ENCODE measurements around the gene BTBD2.

BTBD2 gene

DNA sequence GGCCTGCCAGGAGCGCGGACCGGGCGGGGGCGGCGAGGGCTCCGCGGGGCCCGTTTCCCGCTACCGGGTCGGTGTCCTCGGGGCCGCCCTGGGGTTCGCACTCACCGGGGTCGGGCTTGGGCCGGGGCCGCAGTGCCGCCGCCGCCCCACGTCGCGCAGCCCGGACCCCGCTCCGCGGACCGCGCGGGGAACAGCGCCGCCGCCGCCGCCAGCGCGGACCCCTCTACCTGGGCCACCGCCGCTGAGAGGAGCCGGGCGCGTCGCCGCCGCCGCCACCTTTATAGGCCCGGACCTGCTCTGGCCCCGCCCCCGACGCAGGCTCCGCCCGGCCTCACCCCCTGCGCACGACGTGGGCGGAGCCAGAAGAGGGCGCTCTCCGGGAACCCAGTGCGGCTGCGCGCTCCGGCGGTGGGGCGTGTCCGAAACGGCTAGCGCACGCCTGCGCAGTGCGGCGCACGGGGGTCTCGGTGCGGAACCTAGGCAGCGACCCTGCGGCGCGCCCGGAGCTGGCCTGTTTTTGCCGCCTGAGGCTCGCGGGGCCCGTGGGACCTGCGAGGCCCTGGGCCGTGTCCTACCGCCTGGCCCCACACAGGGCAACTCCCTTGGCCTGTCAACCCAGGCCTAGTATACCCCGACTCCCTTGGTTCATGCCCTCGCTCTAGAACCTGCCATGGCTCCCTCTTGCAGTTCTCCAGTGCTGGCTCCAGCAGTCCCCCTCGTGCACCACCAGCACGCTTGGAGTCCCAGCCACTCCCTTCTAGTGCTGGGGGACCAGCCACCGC is 35.7 kb upstream of the BTBD2 start, which contains the start of gene MKNK2:
Gene MKNK2 (minus strand): TSS at position 254 of the 782 bp plus-strand sequence. CDS start 393 bp downstream, outside the sequence.
- DNase-seq (ENCODE audit: low spot score), result peak; percentile 89

DNA sequence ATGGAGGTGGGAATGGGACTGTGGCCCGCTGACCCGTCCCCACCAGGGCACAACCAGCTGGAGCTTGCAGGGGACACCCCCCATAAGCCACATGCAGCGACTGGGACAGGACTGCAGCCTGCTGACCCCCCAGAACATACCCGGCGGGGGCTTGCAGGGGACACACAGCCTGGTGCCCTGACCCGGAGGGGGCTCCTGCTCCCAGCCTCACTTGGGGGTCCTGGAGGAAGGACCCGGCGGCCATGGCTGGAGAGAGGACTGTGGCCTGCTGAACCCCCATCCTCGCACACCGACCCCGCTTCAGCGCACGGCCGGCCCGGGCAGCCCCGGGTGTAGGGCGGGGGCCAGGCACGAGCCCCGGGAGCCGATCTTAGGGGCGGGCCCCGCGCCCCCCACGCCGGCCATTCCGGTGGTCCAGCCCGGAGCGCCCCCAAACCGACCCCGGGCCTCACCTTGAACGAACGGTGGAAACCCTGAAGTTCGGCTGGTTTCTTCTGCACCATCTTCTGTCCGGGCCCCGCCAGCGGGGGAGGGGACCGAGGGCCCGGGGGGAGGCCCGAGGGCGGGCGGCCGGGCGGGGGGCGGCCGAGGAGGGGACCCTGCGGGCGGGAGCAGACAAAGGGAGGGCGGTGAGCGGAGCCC is 35.0 kb upstream of the BTBD2 start:
- DNase-seq (ENCODE audit: low spot score), result no peak

DNA sequence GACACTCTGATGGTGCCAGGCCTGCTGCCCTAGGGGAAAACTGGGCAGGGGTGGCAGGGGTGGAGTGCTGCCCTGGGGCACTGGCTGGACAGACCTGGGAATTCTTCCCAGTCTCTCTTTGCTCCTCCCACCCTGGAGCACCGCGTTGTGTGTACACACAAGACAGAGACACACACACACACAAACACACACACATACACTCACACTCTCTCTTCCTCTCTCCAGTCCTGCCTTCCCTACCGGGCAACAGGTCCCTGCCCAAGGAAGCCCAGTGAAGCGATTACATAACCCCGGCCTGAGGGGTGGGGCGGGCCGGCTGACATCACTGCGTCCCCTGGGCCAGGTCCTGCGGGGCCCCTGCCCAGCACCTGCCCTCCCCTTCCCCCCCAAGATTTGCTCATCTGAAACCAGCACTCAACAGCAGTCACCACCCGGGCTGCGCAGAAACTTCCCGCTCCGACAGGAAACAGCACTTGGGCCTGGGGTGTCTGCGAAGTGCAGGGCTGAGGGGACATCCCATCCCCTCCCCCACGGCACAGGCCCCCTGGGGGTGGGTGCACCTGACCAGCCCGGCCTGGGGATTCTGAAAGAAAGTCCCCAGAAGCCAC is 34.3 kb upstream of the BTBD2 start:
- peak; percentile 95 for DNase-seq (ENCODE audit: low spot score)

DNA sequence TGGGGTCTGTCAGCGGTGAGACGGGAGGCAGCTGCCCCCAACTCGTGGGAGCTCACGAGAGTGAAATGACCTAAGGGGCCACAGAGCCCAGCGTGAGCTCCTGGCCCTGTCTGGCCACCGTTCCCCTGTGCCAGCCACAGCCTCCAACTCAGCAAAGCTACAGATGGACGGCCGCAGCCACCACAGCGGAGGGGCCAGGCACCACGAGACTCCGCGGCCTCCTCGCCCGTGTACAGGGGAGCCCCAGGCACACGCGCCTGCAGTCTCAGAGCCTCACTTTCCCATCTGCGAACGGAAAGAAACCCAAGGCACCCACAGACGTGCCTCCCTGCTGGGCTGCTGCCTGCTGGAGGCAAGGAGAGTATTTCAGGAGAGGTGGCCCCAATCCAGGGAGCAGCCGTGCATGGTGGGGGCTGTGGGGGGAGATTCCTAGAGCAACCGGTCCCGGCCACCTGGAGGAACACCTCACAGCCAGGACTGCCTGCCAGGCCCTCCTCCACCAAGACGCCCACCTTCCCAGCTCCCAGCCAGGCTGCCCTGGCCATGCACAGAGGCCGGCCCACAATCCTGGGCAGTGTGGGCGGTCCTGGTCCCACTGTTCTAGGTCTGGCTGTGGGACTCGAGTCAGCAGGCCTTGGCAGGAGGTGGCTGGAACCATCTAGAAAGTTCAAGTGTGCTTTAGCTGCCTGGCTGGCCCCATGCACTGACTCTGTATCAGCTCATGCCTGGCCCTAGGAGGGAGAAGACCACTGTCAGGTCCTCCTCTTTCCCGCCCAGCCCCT is 33.6 kb upstream of the BTBD2 start:
- DNase-seq (ENCODE audit: low spot score), result no peak

DNA sequence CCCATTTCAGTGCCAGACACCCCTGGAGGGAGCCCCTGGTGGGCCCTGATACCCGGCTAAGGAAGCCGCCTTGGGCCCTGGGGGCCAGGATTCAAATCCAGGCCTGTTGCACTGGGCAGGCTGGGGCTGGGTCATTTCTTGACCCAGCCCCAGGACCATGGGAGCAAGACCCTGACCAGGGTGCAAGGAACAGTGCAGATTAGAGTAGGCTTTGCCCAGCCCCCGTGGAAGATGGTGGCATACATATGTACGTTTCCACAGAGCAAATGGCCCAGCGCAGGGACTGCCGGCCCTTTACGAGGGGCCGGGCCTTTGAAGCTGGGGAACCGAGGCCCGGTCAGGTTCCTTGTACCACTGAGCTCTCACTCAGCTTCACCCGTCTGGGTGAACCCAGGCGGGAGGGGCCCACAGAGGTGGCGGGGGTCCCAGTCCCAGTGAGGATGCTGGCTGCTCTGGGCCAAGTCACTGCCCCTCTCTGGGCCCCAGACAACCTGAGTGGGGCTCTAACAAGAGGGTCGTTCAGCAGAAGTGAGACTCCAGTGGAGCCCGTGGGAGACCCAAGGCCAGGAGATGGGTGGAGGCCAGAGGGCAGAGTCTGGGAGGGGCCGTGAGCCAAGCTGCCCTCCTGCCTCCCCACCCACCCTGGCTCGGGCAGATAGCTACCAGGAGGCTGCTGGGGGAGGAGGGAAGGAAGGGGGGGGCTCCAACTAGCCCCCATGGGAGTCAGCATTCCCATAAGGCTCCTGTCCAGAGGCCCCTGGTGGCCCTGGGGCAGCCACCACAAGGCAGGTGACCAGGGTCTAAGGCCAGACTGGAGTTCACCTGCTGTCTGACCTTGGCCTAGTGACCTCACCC is 32.8 kb upstream of the BTBD2 start:
- DNase-seq (ENCODE audit: low spot score), result no peak

DNA sequence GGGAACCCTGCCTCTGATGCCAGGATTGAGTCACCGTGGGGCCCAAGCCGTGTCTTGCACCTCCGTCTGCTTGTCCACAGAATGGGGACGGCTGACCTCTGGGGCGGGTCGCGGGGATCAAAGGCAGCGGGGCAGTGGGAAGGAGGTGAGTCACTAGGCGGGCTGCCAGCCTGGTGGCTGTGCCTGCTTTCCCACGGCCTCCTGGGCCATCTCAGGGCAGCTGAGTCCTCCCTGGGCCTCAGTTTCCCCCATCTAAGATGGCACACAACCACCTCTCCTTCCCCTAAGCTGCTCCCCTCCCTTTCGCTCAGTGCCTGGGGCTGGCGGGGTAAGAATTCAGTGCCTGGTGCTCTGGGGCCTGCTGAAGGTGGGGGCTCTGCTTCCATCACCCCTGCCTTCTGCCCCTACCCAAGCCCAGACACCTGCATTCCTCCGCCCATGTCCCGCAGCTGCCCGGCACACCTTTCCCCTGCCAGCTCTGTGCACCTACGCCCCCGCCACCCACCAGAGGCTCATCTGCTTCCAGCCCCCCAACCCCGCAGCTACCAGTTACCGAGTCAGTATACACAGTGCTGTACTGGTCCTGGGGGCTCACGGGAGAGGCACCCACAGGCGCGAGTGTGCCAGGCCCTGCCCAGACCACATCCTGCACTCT is 32.1 kb upstream of the BTBD2 start:
- DNase-seq (ENCODE audit: low spot score), result peak; percentile 65

DNA sequence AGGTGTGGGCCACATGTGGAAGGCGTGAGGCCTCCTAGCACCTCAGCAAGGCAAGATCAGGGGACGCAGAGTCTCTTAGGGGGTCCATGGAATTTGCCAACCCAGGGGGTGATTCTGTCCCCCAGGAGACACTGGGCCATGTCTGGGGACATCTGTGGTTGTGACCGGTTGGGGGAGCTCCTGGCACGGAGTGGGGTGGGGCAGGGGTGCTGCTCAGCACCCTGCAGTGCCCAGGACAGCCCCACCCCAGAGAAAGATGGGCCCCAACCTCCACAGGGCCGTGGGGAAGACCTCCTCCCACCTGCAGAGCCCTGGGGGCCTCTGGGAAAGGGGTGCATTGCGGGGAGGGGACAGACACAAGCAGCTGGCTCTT is 31.5 kb upstream of the BTBD2 start:
- no peak for DNase-seq (ENCODE audit: low spot score)

DNA sequence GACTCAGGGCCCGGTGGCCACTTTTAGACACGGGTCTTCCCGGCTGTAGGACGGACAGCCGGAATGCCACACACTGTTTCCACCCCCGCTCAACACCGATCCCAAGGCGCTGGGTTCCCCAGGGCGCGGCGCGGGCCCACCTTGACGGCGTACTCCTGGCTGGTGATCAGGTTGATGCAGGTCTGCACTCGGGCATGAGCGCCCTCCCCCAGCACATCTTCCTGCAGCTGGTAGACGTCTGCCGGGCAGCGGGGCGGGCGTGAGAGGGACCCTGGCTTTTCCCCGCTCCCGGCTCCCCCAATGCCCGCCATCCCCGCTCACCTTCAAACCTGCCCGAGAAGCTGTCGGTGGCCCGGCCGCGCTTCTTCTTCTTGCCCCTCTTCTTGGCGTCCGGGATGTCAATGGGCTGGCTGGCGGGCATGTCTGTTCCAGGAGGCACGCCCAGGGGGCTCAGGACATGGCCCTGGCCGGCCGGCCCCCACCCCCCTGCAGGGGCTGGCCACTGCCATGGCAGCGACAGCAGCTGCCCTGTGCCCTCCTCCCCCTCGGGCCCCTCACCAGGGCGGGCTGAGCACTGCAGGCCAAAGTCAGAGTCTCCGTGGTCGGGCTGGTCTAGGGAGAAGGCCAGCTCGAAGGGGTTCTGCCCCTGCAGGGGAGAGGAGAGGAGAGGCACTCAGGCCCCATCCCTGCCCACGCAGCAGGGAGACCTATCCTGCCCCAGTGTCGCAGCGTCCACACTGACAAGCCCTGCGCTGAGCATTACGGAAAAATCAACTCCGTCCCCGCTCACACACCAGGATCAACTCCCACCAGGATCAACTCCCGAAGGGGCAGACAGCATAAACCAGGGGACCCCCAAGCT is 30.8 kb upstream of the BTBD2 start:
- DNase-seq (ENCODE audit: low spot score), result no peak

DNA sequence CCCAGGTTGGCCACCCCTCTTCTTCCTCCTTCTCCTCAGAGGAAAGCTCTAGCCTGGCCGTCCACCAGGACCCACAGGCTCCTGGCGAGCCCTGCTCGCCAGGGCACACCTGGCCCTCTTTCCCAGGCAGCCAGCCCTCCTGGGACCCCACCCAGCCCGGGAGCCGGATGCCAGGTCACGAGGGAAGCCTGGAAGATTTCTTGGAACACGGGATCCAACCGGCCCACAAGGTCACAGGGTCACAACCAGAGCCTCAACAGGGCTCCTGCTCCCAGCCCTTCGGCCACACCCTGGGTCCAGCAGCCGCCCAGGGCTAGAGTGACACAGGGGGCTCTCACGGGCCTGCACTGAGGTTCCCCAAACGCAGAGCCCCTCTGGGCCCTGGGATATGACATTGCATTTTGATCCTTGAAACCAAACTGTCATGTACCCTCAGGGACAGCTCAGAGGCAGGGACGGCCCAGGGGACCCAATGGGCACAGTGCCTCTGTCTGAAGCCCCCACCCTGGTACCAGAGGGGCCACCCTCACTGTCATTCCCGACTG is 30.1 kb upstream of the BTBD2 start:
- DNase-seq (ENCODE audit: low spot score), result no peak

DNA sequence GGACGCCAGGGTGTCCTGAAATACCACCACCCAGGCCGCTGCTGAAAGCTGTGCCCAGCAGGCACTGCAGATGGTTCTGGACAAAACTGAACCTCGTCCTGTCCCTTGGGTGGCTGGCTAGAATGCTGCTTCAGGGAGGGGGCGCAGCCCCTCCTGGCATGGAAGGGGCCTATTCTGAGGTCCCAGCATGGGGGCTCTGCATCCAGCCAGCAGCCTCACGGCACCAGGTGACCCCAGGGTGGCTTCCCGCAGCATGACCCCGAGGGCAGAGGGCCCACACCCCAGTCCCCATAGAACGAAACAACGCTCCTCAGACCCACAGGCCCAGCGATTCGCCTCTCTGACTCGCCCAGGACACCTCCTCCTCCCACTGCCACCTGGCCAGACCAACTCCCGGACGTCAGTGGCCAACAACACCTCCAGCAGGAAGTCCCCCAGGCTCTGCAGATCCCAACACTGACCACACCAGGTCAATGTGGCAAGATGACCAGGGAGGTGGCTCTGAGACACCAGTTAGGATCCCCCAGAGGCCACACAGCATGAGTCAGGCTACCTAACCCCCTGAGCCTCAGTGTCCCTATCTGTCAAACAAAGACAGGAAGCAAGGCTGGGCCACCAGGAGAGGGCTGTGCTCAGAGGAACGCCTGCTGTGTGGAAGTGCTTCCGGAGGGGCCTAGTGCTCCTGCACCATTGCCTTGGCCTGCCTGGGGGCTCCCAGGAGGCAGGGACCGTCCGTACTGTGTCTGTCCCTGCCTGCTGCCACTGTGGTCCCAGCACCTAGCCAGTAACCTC is 29.4 kb upstream of the BTBD2 start:
- DNase-seq (ENCODE audit: low spot score), result no peak

DNA sequence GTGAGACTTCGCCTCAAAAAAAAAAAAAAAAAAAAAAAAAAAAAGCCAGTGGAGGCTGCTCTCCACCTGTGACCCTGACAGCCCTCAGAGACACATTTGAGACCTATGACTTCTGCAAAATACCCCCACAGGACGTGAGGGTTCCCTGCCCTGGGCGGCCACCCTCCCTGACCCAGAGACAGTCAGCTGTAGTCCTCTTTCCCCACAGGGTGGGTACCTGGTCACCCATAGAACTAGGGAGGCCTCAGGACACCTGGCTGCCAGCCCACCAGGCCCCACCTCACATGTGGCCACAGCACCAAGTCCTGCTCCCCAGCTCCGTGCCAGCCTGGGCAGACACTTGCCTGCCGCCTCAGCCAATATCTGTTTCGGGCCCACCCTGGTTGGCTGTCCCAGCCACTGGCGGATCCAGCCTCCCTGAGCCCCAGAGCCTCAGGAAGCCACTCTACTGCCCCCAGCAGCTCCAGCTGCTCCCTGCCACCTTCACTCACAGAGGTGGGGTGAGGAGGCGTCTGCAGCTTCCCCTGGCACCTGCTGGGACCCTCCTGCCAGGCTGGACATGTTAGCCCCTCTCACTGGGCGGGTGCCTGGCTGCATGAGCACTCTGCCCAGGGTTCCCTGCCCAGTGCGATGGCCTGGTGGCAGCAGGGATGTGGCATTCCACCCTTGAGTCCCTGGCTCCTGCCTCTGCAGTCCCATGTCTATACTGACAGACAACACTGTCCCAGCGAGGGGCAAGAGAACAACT is 28.6 kb upstream of the BTBD2 start:
- DNase-seq (ENCODE audit: low spot score), result no peak

DNA sequence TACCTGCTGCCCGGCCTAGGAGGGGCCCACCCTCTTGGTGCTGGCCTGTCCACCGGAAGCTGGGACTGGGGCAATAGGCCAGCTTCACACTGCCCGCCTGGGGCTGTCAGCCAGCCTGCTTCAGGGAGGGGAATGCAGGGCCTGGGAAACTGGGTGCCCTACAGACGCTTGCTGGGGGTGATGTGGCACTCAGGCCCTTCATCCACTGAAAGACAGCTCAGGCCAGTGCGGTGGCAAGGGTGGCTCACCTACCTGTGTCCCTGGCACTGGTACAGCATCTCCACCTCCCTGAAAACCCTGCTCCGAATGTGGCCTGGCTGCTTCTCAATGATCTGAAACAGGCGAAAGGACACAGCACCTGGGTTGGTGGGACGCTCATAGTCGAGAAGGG is 27.7 kb upstream of the BTBD2 start:
- DNase-seq (ENCODE audit: low spot score), result no peak

DNA sequence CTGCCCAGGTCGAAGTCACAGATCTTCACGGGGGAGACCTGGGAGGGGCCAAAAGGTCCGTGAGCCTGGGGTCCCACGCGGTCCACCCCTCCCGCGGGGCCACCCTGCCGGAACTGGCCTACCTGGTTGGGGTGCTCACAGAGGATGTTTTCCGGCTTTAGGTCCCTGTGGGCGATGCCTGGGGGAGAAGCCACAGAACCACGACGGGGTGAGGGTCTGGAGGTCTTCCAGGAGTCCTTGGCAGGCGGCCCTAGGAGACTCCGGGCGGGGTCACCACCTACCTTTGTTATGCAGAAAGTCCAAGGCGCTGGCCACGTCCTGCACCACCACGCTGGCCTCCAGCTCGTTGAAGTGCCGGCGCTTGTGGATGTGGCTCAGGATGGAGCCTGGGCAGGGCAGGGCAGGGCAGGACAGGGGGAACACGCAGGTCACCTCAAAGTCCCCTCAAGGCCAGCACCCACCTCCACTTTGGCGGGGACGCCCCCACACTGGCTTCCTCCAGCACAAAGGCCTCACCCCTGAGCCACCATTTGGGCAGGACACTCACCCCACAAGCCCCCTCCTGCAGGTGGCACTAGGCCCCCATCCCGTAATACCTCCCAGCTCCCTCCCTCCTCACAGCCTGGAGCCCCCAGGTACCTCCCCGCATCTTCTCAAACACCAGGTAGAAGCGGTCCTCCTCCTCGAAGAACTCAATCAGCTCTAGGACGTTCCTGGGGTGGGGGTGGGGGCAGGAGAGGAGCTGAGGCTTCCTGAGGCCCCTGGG is 27.2 kb upstream of the BTBD2 start:
- DNase-seq (ENCODE audit: low spot score), result no peak

DNA sequence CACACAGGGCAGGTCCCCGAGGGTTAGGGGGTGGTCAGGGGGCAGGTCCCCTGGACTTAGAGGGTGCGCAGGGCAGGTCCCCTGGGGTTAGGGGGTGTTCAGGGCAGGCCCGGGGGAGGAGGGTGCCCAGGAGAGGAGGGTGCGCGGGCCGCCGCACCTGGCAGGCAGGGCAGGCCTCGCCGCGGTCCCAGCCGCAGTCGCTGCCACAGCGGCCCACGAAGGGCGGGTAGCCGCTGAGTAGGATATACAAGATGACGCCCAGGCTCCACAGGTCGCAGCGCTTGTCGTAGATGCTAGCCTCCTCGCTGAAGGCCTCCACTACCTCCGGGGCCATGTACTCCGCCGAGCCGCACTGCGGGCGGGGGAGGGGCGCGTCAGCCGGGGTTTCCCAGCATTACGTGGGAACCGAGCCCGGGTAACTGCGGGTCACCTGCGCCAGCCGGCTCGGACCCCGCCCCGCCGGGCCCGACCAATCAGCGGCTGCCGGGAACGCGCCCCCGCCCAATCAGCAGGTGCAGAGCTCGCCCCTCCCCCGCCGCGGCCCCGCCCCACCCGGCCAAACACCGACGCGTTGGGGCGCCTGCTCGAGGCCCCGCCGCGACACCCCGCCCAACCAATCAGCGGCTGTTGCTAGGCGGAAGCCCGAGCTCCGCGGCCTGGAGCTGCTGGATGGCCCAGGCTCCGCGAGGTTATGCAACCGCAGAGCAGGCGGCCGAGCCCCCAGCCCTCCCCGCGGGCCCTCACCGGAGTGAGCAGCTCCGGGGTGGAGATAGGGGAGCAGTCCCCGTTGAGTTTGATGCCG is 26.4 kb upstream of the BTBD2 start:
- DNase-seq (ENCODE audit: low spot score), result peak; percentile 97

DNA sequence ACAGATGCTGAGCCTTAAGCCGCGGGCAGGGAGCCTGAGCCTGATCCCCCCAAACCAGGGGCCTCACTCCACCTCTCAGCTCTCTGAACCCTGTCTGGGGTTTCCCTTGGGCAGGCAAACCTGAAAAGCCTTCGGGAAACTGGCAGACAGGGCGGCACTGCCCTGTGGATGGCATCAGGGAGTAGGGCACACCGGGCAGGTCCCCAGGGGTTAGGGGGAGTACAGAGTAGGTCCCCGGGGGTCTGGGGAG is 25.8 kb upstream of the BTBD2 start:
- no peak for DNase-seq (ENCODE audit: low spot score)

DNA sequence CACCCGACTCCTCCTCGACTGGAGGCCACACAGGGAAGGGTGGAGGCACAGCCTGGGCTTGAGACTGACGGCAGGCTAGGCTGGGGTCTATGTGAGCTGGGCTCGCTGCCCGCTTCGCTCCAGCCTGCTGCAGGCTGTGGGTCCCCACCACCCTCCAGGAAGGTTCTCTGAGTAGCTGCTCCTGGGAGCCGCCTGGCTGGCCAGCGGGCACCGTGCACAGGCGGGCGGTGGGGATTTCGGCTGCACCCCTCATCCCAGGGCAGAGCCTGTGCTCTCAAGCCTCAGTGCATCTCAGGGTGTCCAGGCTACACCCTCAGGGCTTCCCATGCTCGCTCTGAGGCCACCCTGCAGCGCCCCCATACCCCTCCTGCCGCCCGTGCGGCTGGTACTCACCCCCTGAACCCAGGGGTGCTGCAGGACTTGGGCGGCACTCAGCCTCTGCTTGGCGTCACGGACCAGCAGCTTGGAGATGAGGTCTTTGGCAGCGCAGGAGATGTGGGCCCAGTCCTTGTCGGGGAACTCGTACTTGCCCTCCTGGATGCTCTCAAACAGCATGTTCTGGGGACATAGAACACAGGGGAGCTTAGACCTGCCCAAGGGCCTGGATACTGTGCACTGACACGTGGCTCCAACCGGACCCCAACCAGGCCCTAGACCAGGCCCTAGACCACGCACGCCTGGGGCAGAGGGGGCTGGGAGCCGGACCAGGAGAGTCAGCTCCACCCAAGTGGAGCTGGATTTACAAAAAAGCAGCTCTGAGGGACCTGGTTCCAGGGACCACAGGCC is 25.3 kb upstream of the BTBD2 start:
- no peak for DNase-seq (ENCODE audit: low spot score)
